GM12873 (cell line): ENCODE measurements around the gene SLC25A24.

Source experiments
- CTCF ChIP-seq: IDR thresholded peaks from 2 replicates; pipeline ENCODE4 v1.5.1; 2012; ENCODE audit warnings: low read depth, mild to moderate bottlenecking, moderate library complexity, low read length, control low read depth; ENCODE audit not compliant: insufficient read depth; ENCODE audit errors: missing control alignments

The SLC25A24 gene

GRCh38 chr1:108107658-108108057, 92.5 kb downstream of the SLC25A24 start:
- TF ChIP-seq CTCF = no peak

GRCh38 chr1:108106775-108107174, 93.4 kb downstream of the SLC25A24 start:
- TF ChIP-seq CTCF = no peak

GRCh38 chr1:108100148-108100547, 100.0 kb downstream of the SLC25A24 start:
- TF ChIP-seq CTCF = no peak

- TF ChIP-seq CTCF = no peak
Measured at GRCh38 chr1:108097018-108097417, 103.1 kb downstream of the SLC25A24 start.

- TF ChIP-seq CTCF = no peak
Measured at GRCh38 chr1:108096089-108096488, 104.1 kb downstream of the SLC25A24 start.

GRCh38 chr1:108089477-108089876, 110.7 kb downstream of the SLC25A24 start:
- TF ChIP-seq CTCF = no peak

GRCh38 chr1:108085628-108086027, 114.5 kb downstream of the SLC25A24 start:
- TF ChIP-seq CTCF = no peak
